ENCODE results near the gene JAML. TPM values are rescaled to one million over a fixed set of nuclear protein-coding genes. Genes with fewer than 3 reads are reported as not detected.
A peak's percentile ranks its signal among the peaks of the same experiment; 100 is the strongest.

JAML gene
- total and polyA plus RNA-seq, 7 donors: 3.3 to 35.1 (median 6.1) TPM

- Histone ChIP-seq H3K27me3 (peaks cover 0 to 17% (median 0%) of the 10 kb centered on the region in 3 donors), H3K4me3 (no peak overlapping the region), H3K9me3 (no peaks in the 10 kb centered on the region), H3K27ac (no peak overlapping the region), H3K4me1 (no peaks in the 10 kb centered on the region), H3K36me3 (no peaks in the 10 kb centered on the region)
- 77 to 83% methylated on average over 8 of the region's 8 CpGs for WGBS, 2 donors
- intact Hi-C loops (cut with DNase I): no loop called here
- DNase-seq: no peak
- TF ChIP-seq EP300 (IDR thresholded peaks at IDR 0.05) (no peak), POLR2AphosphoS5 (IDR thresholded peaks at IDR 0.05) (no peak), POLR2A (IDR thresholded peaks at IDR 0.05) (no peak)
- TF ChIP-seq, protein P1, sequence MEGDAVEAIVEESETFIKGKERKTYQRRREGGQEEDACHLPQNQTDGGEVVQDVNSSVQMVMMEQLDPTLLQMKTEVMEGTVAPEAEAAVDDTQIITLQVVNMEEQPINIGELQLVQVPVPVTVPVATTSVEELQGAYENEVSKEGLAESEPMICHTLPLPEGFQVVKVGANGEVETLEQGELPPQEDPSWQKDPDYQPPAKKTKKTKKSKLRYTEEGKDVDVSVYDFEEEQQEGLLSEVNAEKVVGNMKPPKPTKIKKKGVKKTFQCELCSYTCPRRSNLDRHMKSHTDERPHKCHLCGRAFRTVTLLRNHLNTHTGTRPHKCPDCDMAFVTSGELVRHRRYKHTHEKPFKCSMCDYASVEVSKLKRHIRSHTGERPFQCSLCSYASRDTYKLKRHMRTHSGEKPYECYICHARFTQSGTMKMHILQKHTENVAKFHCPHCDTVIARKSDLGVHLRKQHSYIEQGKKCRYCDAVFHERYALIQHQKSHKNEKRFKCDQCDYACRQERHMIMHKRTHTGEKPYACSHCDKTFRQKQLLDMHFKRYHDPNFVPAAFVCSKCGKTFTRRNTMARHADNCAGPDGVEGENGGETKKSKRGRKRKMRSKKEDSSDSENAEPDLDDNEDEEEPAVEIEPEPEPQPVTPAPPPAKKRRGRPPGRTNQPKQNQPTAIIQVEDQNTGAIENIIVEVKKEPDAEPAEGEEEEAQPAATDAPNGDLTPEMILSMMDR (IDR thresholded peaks at IDR 0.05): no peak
Observed at GRCh38 chr11:118243161-118243560, 18.4 kb upstream of the JAML start.

- peaks cover 0 to 7% (median 0%) of the 10 kb centered on the region in 3 donors for H3K27me3 ChIP-seq
- 52 to 68% methylated on average over 1 of the region's 1 CpG for WGBS, 2 donors
- H3K4me3 ChIP-seq: no peak overlapping the region
- peak overlapping the region in 1 of 4 donors; percentile 69 for H3K27ac ChIP-seq
- H3K9me3 ChIP-seq: no peaks in the 10 kb centered on the region
- no peak for TF ChIP-seq EP300 (IDR thresholded peaks at IDR 0.05)
- DNase-seq: no peak
- intact Hi-C loops (cut with DNase I): no loop called here
- H3K4me1 ChIP-seq: no peaks in the 10 kb centered on the region
- H3K36me3 ChIP-seq: no peaks in the 10 kb centered on the region
Observed at GRCh38 chr11:118241764-118242098, 16.9 kb upstream of the JAML start.

GRCh38 chr11:118240999-118241763 is 16.4 kb upstream of the JAML start:
- intact Hi-C loops (cut with DNase I): no loop called here
- Histone ChIP-seq H3K4me3 (no peak overlapping the region), H3K9me3 (no peaks in the 10 kb centered on the region), H3K36me3 (no peaks in the 10 kb centered on the region), H3K27me3 (peaks cover 0 to 7% (median 0%) of the 10 kb centered on the region in 3 donors), H3K4me1 (no peaks in the 10 kb centered on the region), H3K27ac (peak overlapping the region in 3 of 4 donors; percentile 37 to 69 (median 50))
- no peak for DNase-seq
- WGBS, 2 donors: 11 to 35% methylated on average over 9 of the region's 9 CpGs
- TF ChIP-seq POLR2AphosphoS5 (IDR thresholded peaks at IDR 0.05) (peak in 1 of 4 donors; percentile 16), POLR2A (IDR thresholded peaks at IDR 0.05) (no peak)

GRCh38 chr11:118239509-118240205 is 14.8 kb upstream of the JAML start:
- no peak for TF ChIP-seq EP300 (IDR thresholded peaks at IDR 0.05)
- TF ChIP-seq POLR2AphosphoS5 (IDR thresholded peaks at IDR 0.05): no peak
- TF ChIP-seq, protein P1 (IDR thresholded peaks at IDR 0.05): no peak
- TF ChIP-seq POLR2A (IDR thresholded peaks at IDR 0.05): no peak
- Histone ChIP-seq H3K27me3 (peaks cover 0 to 7% (median 0%) of the 10 kb centered on the region in 3 donors), H3K9me3 (no peaks in the 10 kb centered on the region), H3K36me3 (no peaks in the 10 kb centered on the region), H3K4me1 (no peaks in the 10 kb centered on the region), H3K27ac (peak overlapping the region in 1 of 4 donors; percentile 21), H3K4me3 (no peak overlapping the region)
- no peak for DNase-seq
- WGBS, 2 donors: 44 to 46% methylated on average over 5 of the region's 5 CpGs
- intact Hi-C loops (cut with DNase I): no loop called here

- WGBS, 2 donors: 89 to 90% methylated on average over 1 of the region's 1 CpG
Observed at GRCh38 chr11:118238929-118239328, 14.1 kb upstream of the JAML start.

More at GRCh38 chr11:118238929-118239328, 14.1 kb upstream of the JAML start:
- Histone ChIP-seq H3K27me3 (peaks cover 0 to 6% (median 0%) of the 10 kb centered on the region in 3 donors), H3K4me1 (no peaks in the 10 kb centered on the region), H3K4me3 (no peak overlapping the region), H3K27ac (no peak overlapping the region), H3K9me3 (no peaks in the 10 kb centered on the region), H3K36me3 (no peaks in the 10 kb centered on the region)
- TF ChIP-seq POLR2A (IDR thresholded peaks at IDR 0.05) (no peak), EP300 (IDR thresholded peaks at IDR 0.05) (no peak), POLR2AphosphoS5 (IDR thresholded peaks at IDR 0.05) (no peak)
- TF ChIP-seq, protein P1 (IDR thresholded peaks at IDR 0.05): no peak
- no peak for DNase-seq
- intact Hi-C loops (cut with DNase I): no loop called here

Measured in sigmoid colon (tissue), 7 donors.